ENCODE measurements around the gene MID1.

Gene MID1

DNA sequence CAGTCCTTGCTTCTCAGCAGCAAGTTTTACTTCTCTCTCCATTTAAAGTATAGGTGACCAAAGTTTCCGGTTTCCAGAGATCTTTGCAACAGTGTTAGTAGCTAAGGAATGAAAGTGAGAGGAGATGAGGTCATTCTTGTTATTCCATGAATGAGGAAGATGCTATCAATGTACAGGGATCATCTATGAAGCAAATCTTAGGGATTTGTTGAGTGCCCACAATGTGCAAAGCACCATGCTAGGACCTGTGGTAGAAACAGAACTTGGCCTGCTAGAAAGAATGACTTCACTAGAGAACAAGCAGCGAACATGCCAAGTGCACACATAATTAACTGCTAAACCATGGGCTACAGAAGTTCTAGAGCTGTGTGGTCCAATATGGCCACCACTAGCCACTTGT lies 112.5 kb downstream of the MID1 start:
- Histone ChIP-seq H3K79me1 (replicated peaks; ENCODE audit: low read length, poor library complexity, severe bottlenecking) (peaks cover 2% of the 10 kb centered on the region), H3K27ac (ENCODE audit: low read length, poor library complexity, severe bottlenecking) (peak overlapping the region; percentile 92), H3K4me3 (ENCODE audit: insufficient read depth in 1 of 2, low read depth in 1 of 2, low read length in 2 of 2) (no peak overlapping the region), H3K23ac (ENCODE audit: low read length in 2 of 2) (no peak overlapping the region), H2AFZ (ENCODE audit: low read depth, low read length) (no peak overlapping the region), H3K27me3 (ENCODE audit: control insufficient read depth in 1 of 2, insufficient read depth in 1 of 2, low read length in 2 of 2) (no peaks in the 10 kb centered on the region), H3K4me2 (ENCODE audit: low read length, poor library complexity, severe bottlenecking) (no peak overlapping the region), H3K36me3 (ENCODE audit: control insufficient read depth in 1 of 2, insufficient read depth in 2 of 2, low read depth in 1 of 2, low read length in 2 of 2) (no peaks in the 10 kb centered on the region), H2BK120ac (ENCODE audit: low read depth, low read length) (no peak overlapping the region), H2BK5ac (ENCODE audit: low read depth, low read length, poor library complexity, severe bottlenecking) (no peak overlapping the region), H4K8ac (ENCODE audit: low read length) (no peak overlapping the region), H3K4me1 (ENCODE audit: control insufficient read depth, insufficient read depth, low read depth, low read length) (peaks cover 2% of the 10 kb centered on the region), H2BK15ac (ENCODE audit: low read depth, poor library complexity, severe bottlenecking) (no peak overlapping the region), H2BK12ac (ENCODE audit: low read length in 2 of 2) (no peak overlapping the region), H3K9ac (ENCODE audit: low read length) (no peak overlapping the region), H3K18ac (ENCODE audit: low read depth in 1 of 2, low read length in 2 of 2) (no peak overlapping the region), H4K91ac (ENCODE audit: low read length) (no peak overlapping the region), H3K14ac (ENCODE audit: low read length in 2 of 2) (no peak overlapping the region), H2AK5ac (ENCODE audit: low read length, severe bottlenecking) (no peak overlapping the region), H3K4ac (ENCODE audit: low read depth in 1 of 2, low read length in 2 of 2) (no peak overlapping the region), H3K9me3 (ENCODE audit: control insufficient read depth, low read length) (no peaks in the 10 kb centered on the region)
- 94% methylated on average over 2 of the region's 2 CpGs for WGBS
- no peak for DNase-seq

DNA sequence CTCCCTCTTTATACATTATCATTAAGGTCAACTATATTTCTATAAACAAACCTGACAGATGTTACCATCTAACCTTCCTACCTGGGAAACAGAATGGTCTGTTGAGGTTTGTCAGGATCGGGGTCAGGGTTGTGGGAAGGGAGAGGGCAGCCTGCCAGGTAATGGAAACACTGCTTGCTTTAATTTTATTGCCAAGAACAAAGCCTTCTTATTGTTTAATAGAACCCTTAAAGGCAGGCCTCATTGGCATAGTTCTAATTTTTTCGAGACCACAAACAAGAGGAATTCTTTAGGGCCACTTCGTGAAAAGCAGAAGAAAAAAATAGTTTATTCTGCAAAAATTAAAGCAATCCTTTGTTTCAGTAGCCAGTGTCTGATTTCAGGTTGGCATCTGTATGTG lies 113.2 kb downstream of the MID1 start:
- H2BK5ac ChIP-seq (ENCODE audit: low read depth, low read length, poor library complexity, severe bottlenecking): peak overlapping the region; percentile 2
- no peak overlapping the region for H3K18ac ChIP-seq (ENCODE audit: low read depth in 1 of 2, low read length in 2 of 2)
- H2AFZ ChIP-seq (ENCODE audit: low read depth, low read length): no peak overlapping the region
- H3K4me1 ChIP-seq (ENCODE audit: control insufficient read depth, insufficient read depth, low read depth, low read length): peaks cover 2% of the 10 kb centered on the region
- H2BK120ac ChIP-seq (ENCODE audit: low read depth, low read length): no peak overlapping the region
- H3K14ac ChIP-seq (ENCODE audit: low read length in 2 of 2): no peak overlapping the region
- no peak overlapping the region for H4K91ac ChIP-seq (ENCODE audit: low read length)
- DNase-seq: no peak
- H3K36me3 ChIP-seq (ENCODE audit: control insufficient read depth in 1 of 2, insufficient read depth in 2 of 2, low read depth in 1 of 2, low read length in 2 of 2): no peaks in the 10 kb centered on the region
- H3K4ac ChIP-seq (ENCODE audit: low read depth in 1 of 2, low read length in 2 of 2): no peak overlapping the region
- H2BK12ac ChIP-seq (ENCODE audit: low read length in 2 of 2): no peak overlapping the region
- no peak overlapping the region for H4K8ac ChIP-seq (ENCODE audit: low read length)
- H3K9me3 ChIP-seq (ENCODE audit: control insufficient read depth, low read length): no peaks in the 10 kb centered on the region
- H3K27me3 ChIP-seq (ENCODE audit: control insufficient read depth in 1 of 2, insufficient read depth in 1 of 2, low read length in 2 of 2): no peaks in the 10 kb centered on the region
- 74% methylated on average over 3 of the region's 3 CpGs for WGBS
- no peak overlapping the region for H3K23ac ChIP-seq (ENCODE audit: low read length in 2 of 2)
- no peak overlapping the region for H3K4me3 ChIP-seq (ENCODE audit: insufficient read depth in 1 of 2, low read depth in 1 of 2, low read length in 2 of 2)
- no peak overlapping the region for H2BK15ac ChIP-seq (ENCODE audit: low read depth, poor library complexity, severe bottlenecking)
- no peak overlapping the region for H2AK5ac ChIP-seq (ENCODE audit: low read length, severe bottlenecking)
- H3K4me2 ChIP-seq (ENCODE audit: low read length, poor library complexity, severe bottlenecking): no peak overlapping the region
- peak overlapping the region; percentile 92 for H3K27ac ChIP-seq (ENCODE audit: low read length, poor library complexity, severe bottlenecking)
- peaks cover 2% of the 10 kb centered on the region for H3K79me1 ChIP-seq (replicated peaks; ENCODE audit: low read length, poor library complexity, severe bottlenecking)
- no peak overlapping the region for H3K9ac ChIP-seq (ENCODE audit: low read length)

DNA sequence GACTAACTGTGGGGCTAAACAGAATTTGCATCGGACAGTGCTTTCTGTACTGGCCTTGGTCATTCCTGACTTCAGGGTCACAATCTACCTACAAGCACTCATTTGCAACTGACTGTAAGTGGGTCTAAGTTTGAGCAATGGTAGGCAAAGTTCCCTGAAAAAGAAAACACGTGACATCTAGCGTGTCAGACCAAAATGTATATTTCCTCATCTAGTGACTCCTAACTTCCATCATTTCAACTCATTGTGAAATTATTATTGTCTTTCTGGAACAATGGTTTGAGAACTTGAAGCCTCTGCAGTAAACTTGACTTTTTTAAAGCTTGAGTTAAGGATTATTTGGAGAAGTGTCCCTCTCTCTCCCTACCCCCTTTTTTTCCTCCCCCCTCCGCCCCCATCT lies 113.6 kb downstream of the MID1 start:
- Histone ChIP-seq H3K27ac (ENCODE audit: low read length, poor library complexity, severe bottlenecking) (peak overlapping the region; percentile 72), H2BK12ac (ENCODE audit: low read length in 2 of 2) (no peak overlapping the region), H2AFZ (ENCODE audit: low read depth, low read length) (no peak overlapping the region), H4K8ac (ENCODE audit: low read length) (no peak overlapping the region), H3K4ac (ENCODE audit: low read depth in 1 of 2, low read length in 2 of 2) (no peak overlapping the region), H3K9ac (ENCODE audit: low read length) (no peak overlapping the region), H3K23ac (ENCODE audit: low read length in 2 of 2) (no peak overlapping the region), H3K4me3 (ENCODE audit: insufficient read depth in 1 of 2, low read depth in 1 of 2, low read length in 2 of 2) (no peak overlapping the region), H2BK5ac (ENCODE audit: low read depth, low read length, poor library complexity, severe bottlenecking) (peak overlapping the region; percentile 2), H2BK15ac (ENCODE audit: low read depth, poor library complexity, severe bottlenecking) (no peak overlapping the region), H3K4me2 (ENCODE audit: low read length, poor library complexity, severe bottlenecking) (no peak overlapping the region), H2BK120ac (ENCODE audit: low read depth, low read length) (no peak overlapping the region), H3K36me3 (ENCODE audit: control insufficient read depth in 1 of 2, insufficient read depth in 2 of 2, low read depth in 1 of 2, low read length in 2 of 2) (no peaks in the 10 kb centered on the region), H3K9me3 (ENCODE audit: control insufficient read depth, low read length) (no peaks in the 10 kb centered on the region), H4K91ac (ENCODE audit: low read length) (no peak overlapping the region), H3K18ac (ENCODE audit: low read depth in 1 of 2, low read length in 2 of 2) (no peak overlapping the region), H3K4me1 (ENCODE audit: control insufficient read depth, insufficient read depth, low read depth, low read length) (peaks cover 2% of the 10 kb centered on the region), H3K79me1 (replicated peaks; ENCODE audit: low read length, poor library complexity, severe bottlenecking) (peaks cover 2% of the 10 kb centered on the region), H3K14ac (ENCODE audit: low read length in 2 of 2) (no peak overlapping the region), H3K27me3 (ENCODE audit: control insufficient read depth in 1 of 2, insufficient read depth in 1 of 2, low read length in 2 of 2) (no peaks in the 10 kb centered on the region), H2AK5ac (ENCODE audit: low read length, severe bottlenecking) (peak overlapping the region; percentile 56)
- no CpG with 5 or more reads among the region's 4 CpGs for WGBS
- no peak for DNase-seq

DNA sequence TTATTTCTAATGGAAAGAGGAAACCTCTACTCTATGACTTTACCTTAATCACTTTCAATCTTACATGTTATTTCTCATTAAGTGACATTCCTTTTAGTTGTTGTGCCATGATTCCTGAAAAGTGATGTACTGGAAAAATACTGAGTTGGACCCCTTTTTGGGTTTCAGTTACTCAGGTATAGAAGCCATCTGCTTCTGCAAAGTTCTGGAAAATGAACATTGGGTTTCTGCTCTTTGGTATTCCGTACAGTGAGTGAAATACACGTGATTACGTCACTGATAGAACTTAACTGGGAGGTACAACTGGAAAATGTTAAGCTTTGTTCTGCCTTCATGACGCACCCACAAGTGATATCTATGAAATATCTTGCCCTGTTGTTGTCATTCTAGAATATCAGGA lies 114.7 kb downstream of the MID1 start:
- no peaks in the 10 kb centered on the region for H3K36me3 ChIP-seq (ENCODE audit: control insufficient read depth in 1 of 2, insufficient read depth in 2 of 2, low read depth in 1 of 2, low read length in 2 of 2)
- H2BK120ac ChIP-seq (ENCODE audit: low read depth, low read length): no peak overlapping the region
- no peak for DNase-seq
- no peak overlapping the region for H2AFZ ChIP-seq (ENCODE audit: low read depth, low read length)
- no peaks in the 10 kb centered on the region for H3K27me3 ChIP-seq (ENCODE audit: control insufficient read depth in 1 of 2, insufficient read depth in 1 of 2, low read length in 2 of 2)
- no peak overlapping the region for H4K91ac ChIP-seq (ENCODE audit: low read length)
- no peak overlapping the region for H3K23ac ChIP-seq (ENCODE audit: low read length in 2 of 2)
- H3K79me1 ChIP-seq (replicated peaks; ENCODE audit: low read length, poor library complexity, severe bottlenecking): peaks cover 4% of the 10 kb centered on the region
- no peak overlapping the region for H4K8ac ChIP-seq (ENCODE audit: low read length)
- no peak overlapping the region for H3K14ac ChIP-seq (ENCODE audit: low read length in 2 of 2)
- H3K18ac ChIP-seq (ENCODE audit: low read depth in 1 of 2, low read length in 2 of 2): no peak overlapping the region
- no peak overlapping the region for H3K27ac ChIP-seq (ENCODE audit: low read length, poor library complexity, severe bottlenecking)
- H2BK5ac ChIP-seq (ENCODE audit: low read depth, low read length, poor library complexity, severe bottlenecking): no peak overlapping the region
- no peaks in the 10 kb centered on the region for H3K9me3 ChIP-seq (ENCODE audit: control insufficient read depth, low read length)
- no peak overlapping the region for H3K4me2 ChIP-seq (ENCODE audit: low read length, poor library complexity, severe bottlenecking)
- H2BK15ac ChIP-seq (ENCODE audit: low read depth, poor library complexity, severe bottlenecking): no peak overlapping the region
- H3K4me1 ChIP-seq (ENCODE audit: control insufficient read depth, insufficient read depth, low read depth, low read length): peaks cover 2% of the 10 kb centered on the region
- WGBS: 99% methylated on average over 4 of the region's 4 CpGs
- H3K4me3 ChIP-seq (ENCODE audit: insufficient read depth in 1 of 2, low read depth in 1 of 2, low read length in 2 of 2): no peak overlapping the region
- H3K9ac ChIP-seq (ENCODE audit: low read length): no peak overlapping the region
- no peak overlapping the region for H2BK12ac ChIP-seq (ENCODE audit: low read length in 2 of 2)
- no peak overlapping the region for H2AK5ac ChIP-seq (ENCODE audit: low read length, severe bottlenecking)
- H3K4ac ChIP-seq (ENCODE audit: low read depth in 1 of 2, low read length in 2 of 2): no peak overlapping the region

All from mesenchymal stem cell (in vitro differentiated cells and primary cell).